ENCODE data around the gene ELFN2. TPM values are rescaled to one million over a fixed set of nuclear protein-coding genes. Genes with fewer than 3 reads are reported as not detected.

The ELFN2 gene
- total RNA-seq, 1 donor, result under 0.01 TPM

GRCh38 chr22:37386441-37386840 lies 40.8 kb downstream of the ELFN2 start:
- TF ChIP-seq CTCF (IDR thresholded peaks at IDR 0.05; ENCODE audit: insufficient read depth, low read depth, low read length), result no peak
- H3K4me3 ChIP-seq (ENCODE audit: low read depth, low read length), result no peak overlapping the region
- no peak for DNase-seq (ENCODE audit: low read depth)

GRCh38 chr22:37384691-37385090 lies 42.6 kb downstream of the ELFN2 start:
- TF ChIP-seq CTCF (IDR thresholded peaks at IDR 0.05; ENCODE audit: insufficient read depth, low read depth, low read length), result no peak
- no peak overlapping the region for H3K4me3 ChIP-seq (ENCODE audit: low read depth, low read length)
- DNase-seq (ENCODE audit: low read depth), result no peak

- no peak for TF ChIP-seq CTCF (IDR thresholded peaks at IDR 0.05; ENCODE audit: insufficient read depth, low read depth, low read length)
- DNase-seq (ENCODE audit: low read depth), result no peak
- H3K4me3 ChIP-seq (ENCODE audit: low read depth, low read length), result no peak overlapping the region
These were observed 43.9 kb downstream of the ELFN2 start for GRCh38 chr22:37383341-37383740.

- TF ChIP-seq CTCF (IDR thresholded peaks at IDR 0.05; ENCODE audit: insufficient read depth, low read depth, low read length), result no peak
- no peak for DNase-seq (ENCODE audit: low read depth)
- no peak overlapping the region for H3K4me3 ChIP-seq (ENCODE audit: low read depth, low read length)
These were observed 45.8 kb downstream of the ELFN2 start for GRCh38 chr22:37381489-37381888.

GRCh38 chr22:37379722-37380121 lies 47.6 kb downstream of the ELFN2 start:
- DNase-seq (ENCODE audit: low read depth), result no peak
- TF ChIP-seq CTCF (IDR thresholded peaks at IDR 0.05; ENCODE audit: insufficient read depth, low read depth, low read length), result no peak
- H3K4me3 ChIP-seq (ENCODE audit: low read depth, low read length), result no peak overlapping the region

- DNase-seq (ENCODE audit: low read depth), result no peak
- no peak overlapping the region for H3K4me3 ChIP-seq (ENCODE audit: low read depth, low read length)
- TF ChIP-seq CTCF (IDR thresholded peaks at IDR 0.05; ENCODE audit: insufficient read depth, low read depth, low read length), result no peak
These were observed 48.2 kb downstream of the ELFN2 start for GRCh38 chr22:37379085-37379484.

GRCh38 chr22:37378642-37379058 lies 48.6 kb downstream of the ELFN2 start:
- TF ChIP-seq CTCF (IDR thresholded peaks at IDR 0.05; ENCODE audit: insufficient read depth, low read depth, low read length), result no peak
- H3K4me3 ChIP-seq (ENCODE audit: low read depth, low read length), result no peak overlapping the region
- no peak for DNase-seq (ENCODE audit: low read depth)

Data from fibroblast of villous mesenchyme (primary cell).